C4-2B (cell line): ENCODE measurements around the gene USH2A.

ENCODE experiments used
- H3K27ac ChIP-seq: fragments of 450-650 bp; 2 replicates; pipeline ENCODE4 v1.5.1; 2017
- CTCF ChIP-seq: fragments of 450-650 bp; conservative IDR thresholded peaks from 2 replicates; pipeline ENCODE4 v1.5.1; 2017; ENCODE audit warnings: mild to moderate bottlenecking
- ZFX ChIP-seq: fragments of 450-650 bp; IDR thresholded peaks from 2 replicates; pipeline ENCODE4 v1.6.1; 2017

The USH2A gene

GRCh38 chr1:216119600-216119999, 303.6 kb downstream of the USH2A start:
- TF ChIP-seq CTCF (peak; percentile 73), ZFX (no peak)
- no peak overlapping the region for H3K27ac ChIP-seq

- H3K27ac ChIP-seq: no peak overlapping the region
- TF ChIP-seq ZFX: no peak
- TF ChIP-seq CTCF: no peak
These were observed 309.1 kb downstream of the USH2A start for GRCh38 chr1:216114180-216114579.

- no peak overlapping the region for H3K27ac ChIP-seq
- TF ChIP-seq ZFX: no peak
- no peak for TF ChIP-seq CTCF
These were observed 310.1 kb downstream of the USH2A start for GRCh38 chr1:216113181-216113580.

- TF ChIP-seq ZFX: no peak
- TF ChIP-seq CTCF: peak; percentile 50
These were observed 311.4 kb downstream of the USH2A start for GRCh38 chr1:216111842-216112241.

GRCh38 chr1:216095400-216095799, 327.8 kb downstream of the USH2A start:
- TF ChIP-seq ZFX (no peak), CTCF (no peak)
- no peak overlapping the region for H3K27ac ChIP-seq

More at GRCh38 chr1:216111842-216112241, 311.4 kb downstream of the USH2A start:
- H3K27ac ChIP-seq: no peak overlapping the region

GRCh38 chr1:216090556-216090955, 332.7 kb downstream of the USH2A start:
- no peak for TF ChIP-seq CTCF
- no peak for TF ChIP-seq ZFX
- no peak overlapping the region for H3K27ac ChIP-seq

- TF ChIP-seq CTCF: no peak
- TF ChIP-seq ZFX: no peak
- no peak overlapping the region for H3K27ac ChIP-seq
These were observed 336.6 kb downstream of the USH2A start for GRCh38 chr1:216086678-216087077.
